ENCODE measurements around the gene LRMDA.

Gene LRMDA

DNA sequence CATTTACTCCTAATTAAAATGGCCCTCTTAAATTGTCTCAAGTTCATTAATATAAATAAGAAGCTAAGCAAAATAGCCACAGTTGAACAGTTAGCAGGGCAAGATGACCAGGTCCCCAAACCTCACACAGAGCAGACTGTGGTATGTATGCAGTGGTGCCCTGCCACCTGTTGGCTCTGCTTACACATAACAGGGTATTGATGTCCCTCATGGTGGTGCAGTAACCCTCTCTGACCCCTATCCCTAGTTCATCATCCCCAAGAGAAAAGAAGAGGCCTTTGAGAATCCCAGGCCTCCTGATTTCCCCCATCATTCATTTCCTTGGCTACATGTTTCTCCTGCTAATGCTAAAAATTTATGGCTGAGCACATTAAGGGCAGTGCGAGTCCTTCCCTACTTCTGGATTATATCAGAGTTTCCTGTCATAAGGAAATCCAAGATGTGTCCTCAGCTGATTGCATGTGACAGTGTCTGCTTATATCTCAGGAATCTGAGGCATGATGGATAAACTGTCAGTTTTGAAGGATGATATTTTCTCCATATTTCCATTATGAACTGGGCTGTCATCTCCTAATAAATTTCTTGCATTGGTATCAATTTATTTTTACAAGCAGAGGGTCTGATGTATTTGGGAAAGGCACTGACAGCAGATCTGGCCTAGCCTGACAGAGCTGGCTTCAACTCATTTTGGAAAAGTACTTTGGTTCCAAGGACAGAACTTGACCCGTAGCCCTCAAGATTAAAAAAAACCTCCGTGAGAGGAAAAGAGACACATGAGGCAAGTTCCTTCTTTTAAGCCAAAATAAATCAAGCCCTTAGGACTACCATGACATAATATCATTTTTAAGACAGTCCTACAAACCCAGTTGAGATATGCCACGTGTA is 880.6 kb downstream of the LRMDA start:
- H3K36me3 ChIP-seq (ENCODE audit: control insufficient read depth in 2 of 2, insufficient read depth in 1 of 2, low read length in 2 of 2), result no peaks in the 10 kb centered on the region
- ChIA-PET CTCF (interaction anchor here (0.7 to 1.6 kb wide), 3 partner anchors 12 to 802 kb away, joined by 3 to 5 read pairs (median 3); no protein-coding TSS in a partner anchor), POLR2A (no interaction called here)
- no peaks in the 10 kb centered on the region for H3K9me3 ChIP-seq (ENCODE audit: control insufficient read depth, insufficient read depth, low read depth, low read length)
- H3K4me1 ChIP-seq (ENCODE audit: control insufficient read depth, insufficient read depth, low read length), result no peaks in the 10 kb centered on the region
- TF ChIP-seq ZNF654 (tag by site-specific recombination; IDR thresholded peaks at IDR 0.05; ENCODE audit: low read depth) (peak; percentile 44), MZF1 (tag by site-specific recombination; IDR thresholded peaks at IDR 0.05; ENCODE audit: borderline replicate concordance) (no peak), KLF8 (tag by site-specific recombination; IDR thresholded peaks at IDR 0.05) (no peak), ZBTB10 (tag by site-specific recombination; IDR thresholded peaks at IDR 0.05) (no peak), GLI2 (tag by site-specific recombination; IDR thresholded peaks at IDR 0.05; ENCODE audit: borderline replicate concordance, low read depth) (no peak), ZNF416 (tag by site-specific recombination; IDR thresholded peaks at IDR 0.05) (no peak), ZNF132 (tag by site-specific recombination; IDR thresholded peaks at IDR 0.05; ENCODE audit: borderline replicate concordance) (no peak), ZNF335 (tag by site-specific recombination; conservative IDR thresholded peaks at IDR 0.05) (no peak), ZFP41 (tag by site-specific recombination; IDR thresholded peaks at IDR 0.05; ENCODE audit: borderline replicate concordance) (no peak), ZNF530 (tag by site-specific recombination; IDR thresholded peaks at IDR 0.05; ENCODE audit: low read depth) (no peak), ZNF704 (tag by site-specific recombination; IDR thresholded peaks at IDR 0.05) (no peak), ZNF394 (tag by site-specific recombination; IDR thresholded peaks at IDR 0.05; ENCODE audit: borderline replicate concordance) (no peak), ZNF658 (tag by site-specific recombination; IDR thresholded peaks at IDR 0.05) (no peak), ZNF157 (tag by site-specific recombination; IDR thresholded peaks at IDR 0.05) (no peak), ZNF660 (tag by site-specific recombination; IDR thresholded peaks at IDR 0.05) (peak; percentile 88), ZSCAN4 (tag by site-specific recombination; IDR thresholded peaks at IDR 0.05) (no peak), ZSCAN23 (tag by site-specific recombination; IDR thresholded peaks at IDR 0.05) (no peak)
- TF ChIP-seq, protein P1, sequence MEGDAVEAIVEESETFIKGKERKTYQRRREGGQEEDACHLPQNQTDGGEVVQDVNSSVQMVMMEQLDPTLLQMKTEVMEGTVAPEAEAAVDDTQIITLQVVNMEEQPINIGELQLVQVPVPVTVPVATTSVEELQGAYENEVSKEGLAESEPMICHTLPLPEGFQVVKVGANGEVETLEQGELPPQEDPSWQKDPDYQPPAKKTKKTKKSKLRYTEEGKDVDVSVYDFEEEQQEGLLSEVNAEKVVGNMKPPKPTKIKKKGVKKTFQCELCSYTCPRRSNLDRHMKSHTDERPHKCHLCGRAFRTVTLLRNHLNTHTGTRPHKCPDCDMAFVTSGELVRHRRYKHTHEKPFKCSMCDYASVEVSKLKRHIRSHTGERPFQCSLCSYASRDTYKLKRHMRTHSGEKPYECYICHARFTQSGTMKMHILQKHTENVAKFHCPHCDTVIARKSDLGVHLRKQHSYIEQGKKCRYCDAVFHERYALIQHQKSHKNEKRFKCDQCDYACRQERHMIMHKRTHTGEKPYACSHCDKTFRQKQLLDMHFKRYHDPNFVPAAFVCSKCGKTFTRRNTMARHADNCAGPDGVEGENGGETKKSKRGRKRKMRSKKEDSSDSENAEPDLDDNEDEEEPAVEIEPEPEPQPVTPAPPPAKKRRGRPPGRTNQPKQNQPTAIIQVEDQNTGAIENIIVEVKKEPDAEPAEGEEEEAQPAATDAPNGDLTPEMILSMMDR (tag by site-specific recombination; IDR thresholded peaks at IDR 0.05), result peak; percentile 38; the same call in 1 of the 2 replicates
- TF ChIP-seq, protein P2, sequence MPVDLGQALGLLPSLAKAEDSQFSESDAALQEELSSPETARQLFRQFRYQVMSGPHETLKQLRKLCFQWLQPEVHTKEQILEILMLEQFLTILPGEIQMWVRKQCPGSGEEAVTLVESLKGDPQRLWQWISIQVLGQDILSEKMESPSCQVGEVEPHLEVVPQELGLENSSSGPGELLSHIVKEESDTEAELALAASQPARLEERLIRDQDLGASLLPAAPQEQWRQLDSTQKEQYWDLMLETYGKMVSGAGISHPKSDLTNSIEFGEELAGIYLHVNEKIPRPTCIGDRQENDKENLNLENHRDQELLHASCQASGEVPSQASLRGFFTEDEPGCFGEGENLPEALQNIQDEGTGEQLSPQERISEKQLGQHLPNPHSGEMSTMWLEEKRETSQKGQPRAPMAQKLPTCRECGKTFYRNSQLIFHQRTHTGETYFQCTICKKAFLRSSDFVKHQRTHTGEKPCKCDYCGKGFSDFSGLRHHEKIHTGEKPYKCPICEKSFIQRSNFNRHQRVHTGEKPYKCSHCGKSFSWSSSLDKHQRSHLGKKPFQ (tag by site-specific recombination; IDR thresholded peaks at IDR 0.05), result no peak
- H3K27ac ChIP-seq (ENCODE audit: extremely low read depth, low read depth, low read length), result no peak overlapping the region
- no peak overlapping the region for H3K4me3 ChIP-seq (ENCODE audit: low read depth, low read length)
